ENCODE data around the gene LTBP2.

Gene LTBP2

GRCh38 chr14:74591899-74592298, 20.1 kb downstream of the LTBP2 start:
- no peak for TF ChIP-seq CTCF (IDR thresholded peaks at IDR 0.05; ENCODE audit: insufficient read depth, low read depth, low read length, missing control alignments)
- H3K4me3 ChIP-seq (ENCODE audit: low read depth, low read length): no peak overlapping the region
- DNase-seq (ENCODE audit: low read depth): no peak

- no peak for TF ChIP-seq CTCF (IDR thresholded peaks at IDR 0.05; ENCODE audit: insufficient read depth, low read depth, low read length, missing control alignments)
- H3K4me3 ChIP-seq (ENCODE audit: low read depth, low read length): no peak overlapping the region
- DNase-seq (ENCODE audit: low read depth): no peak
Observed at GRCh38 chr14:74591394-74591793, 20.6 kb downstream of the LTBP2 start.

GRCh38 chr14:74589291-74589879, 22.7 kb downstream of the LTBP2 start:
- no peak overlapping the region for H3K4me3 ChIP-seq (ENCODE audit: low read depth, low read length)
- TF ChIP-seq CTCF (IDR thresholded peaks at IDR 0.05; ENCODE audit: insufficient read depth, low read depth, low read length, missing control alignments): no peak
- DNase-seq (ENCODE audit: low read depth): no peak

GRCh38 chr14:74587363-74587707, 24.7 kb downstream of the LTBP2 start:
- DNase-seq (ENCODE audit: low read depth): no peak
- TF ChIP-seq CTCF (IDR thresholded peaks at IDR 0.05; ENCODE audit: insufficient read depth, low read depth, low read length, missing control alignments): no peak

GRCh38 chr14:74586681-74587362, 25.2 kb downstream of the LTBP2 start:
- no peak for DNase-seq (ENCODE audit: low read depth)
- no peak for TF ChIP-seq CTCF (IDR thresholded peaks at IDR 0.05; ENCODE audit: insufficient read depth, low read depth, low read length, missing control alignments)
- no peak overlapping the region for H3K4me3 ChIP-seq (ENCODE audit: low read depth, low read length)

More at GRCh38 chr14:74587363-74587707, 24.7 kb downstream of the LTBP2 start:
- no peak overlapping the region for H3K4me3 ChIP-seq (ENCODE audit: low read depth, low read length)

GRCh38 chr14:74585406-74586335, 26.4 kb downstream of the LTBP2 start:
- H3K4me3 ChIP-seq (ENCODE audit: low read depth, low read length): no peak overlapping the region
- TF ChIP-seq CTCF (IDR thresholded peaks at IDR 0.05; ENCODE audit: insufficient read depth, low read depth, low read length, missing control alignments): no peak
- no peak for DNase-seq (ENCODE audit: low read depth)

Data from GM12865 (cell line).